Neural cell (in vitro differentiated cells): ENCODE measurements around the gene CABP7. TPM values are rescaled to one million over a fixed set of nuclear protein-coding genes. Genes with fewer than 3 reads are reported as not detected.

Source experiments
- H2AFZ ChIP-seq: fragments of 200-600, 300-800 bp; sonication (generic), shearing (Covaris generic); 2 replicates; pipeline ENCODE4 v1.6.0; 2014; ENCODE audit warnings: low read depth, mild to moderate bottlenecking, antibody characterized with exemption, low read length, moderate library complexity
- H3F3A ChIP-seq: fragments of 200-600 bp; shearing (Covaris generic); 2 replicates; pipeline ENCODE4 v1.6.1; 2016; ENCODE audit warnings: mild to moderate bottlenecking, moderate library complexity, mixed read lengths, antibody characterized with exemption, low read length; ENCODE audit not compliant: insufficient read depth, poor library complexity, severe bottlenecking
- H3K27ac ChIP-seq: fragments of 200-600, 300-800 bp; sonication (generic), shearing (Covaris generic); 2 replicates; pipeline ENCODE4 v1.5.1; 2014; ENCODE audit warnings: mild to moderate bottlenecking, low read length, moderate library complexity
- H3K27me3 ChIP-seq: fragments of 300-800, 200-600 bp; sonication (generic), shearing (Covaris generic); 2 replicates; pipeline ENCODE4 v1.6.0; 2014; ENCODE audit warnings: mild to moderate bottlenecking, low read depth, low read length, moderate library complexity; ENCODE audit not compliant: insufficient read depth
- H3K36me3 ChIP-seq: fragments of 300-800, 200-600 bp; sonication (generic), shearing (Covaris generic); 2 replicates; pipeline ENCODE4 v1.5.1; 2014; ENCODE audit warnings: mild to moderate bottlenecking, antibody characterized with exemption, low read length, moderate library complexity; ENCODE audit not compliant: insufficient read depth
- H3K4me2 ChIP-seq: fragments of 300-800, 200-600 bp; sonication (generic), shearing (Covaris generic); 2 replicates; pipeline ENCODE4 v1.6.0; 2014; ENCODE audit warnings: mild to moderate bottlenecking, low read length
- H3K4me3 ChIP-seq: fragments of 300-800, 200-600 bp; sonication (generic), shearing (Covaris generic); 2 replicates; pipeline ENCODE4 v1.5.1; 2014; ENCODE audit warnings: mild to moderate bottlenecking, low read length, moderate library complexity
- H3K79me2 ChIP-seq: fragments of 200-600 bp; shearing (Covaris generic); replicated peaks from 2 replicates; pipeline ENCODE4 v1.6.0; 2014; ENCODE audit warnings: mild to moderate bottlenecking, low read length, moderate library complexity; ENCODE audit not compliant: insufficient read depth
- H3K9ac ChIP-seq: fragments of 300-800, 200-600 bp; sonication (generic), shearing (Covaris generic); 2 replicates; pipeline ENCODE4 v1.6.1; 2016; ENCODE audit warnings: mild to moderate bottlenecking, low read length, mixed read lengths
- H3K9me2 ChIP-seq: fragments of 200-600 bp; shearing (Covaris generic); 2 replicates; pipeline ENCODE4 v1.6.1; 2016; ENCODE audit warnings: mild to moderate bottlenecking, low read length, mixed read lengths; ENCODE audit not compliant: insufficient read depth
- H3K9me3 ChIP-seq: fragments of 200-600, 300-800 bp; sonication (generic), shearing (Covaris generic); 2 replicates; pipeline ENCODE4 v1.6.1; 2016; ENCODE audit warnings: mild to moderate bottlenecking, mixed run types, low read length, moderate library complexity, mixed read lengths
- H4K20me1 ChIP-seq: fragments of 200-600 bp; shearing (Covaris generic); 2 replicates; pipeline ENCODE4 v1.6.1; 2016; ENCODE audit warnings: mild to moderate bottlenecking, mixed run types; ENCODE audit not compliant: insufficient read depth
- EP300 ChIP-seq: fragments of 450-650 bp; conservative IDR thresholded peaks from 2 replicates; pipeline ENCODE4 v1.6.1; 2014; ENCODE audit warnings: antibody characterized with exemption, mild to moderate bottlenecking, moderate library complexity; ENCODE audit not compliant: poor library complexity, severe bottlenecking
- EZH2 ChIP-seq: fragments of 200-600, 300-800 bp; shearing (Covaris generic), sonication (generic); IDR thresholded peaks from 2 replicates; pipeline ENCODE4 v1.6.1; 2014; ENCODE audit warnings: antibody characterized with exemption, low read length, borderline replicate concordance, mild to moderate bottlenecking; ENCODE audit not compliant: insufficient read depth, poor library complexity, severe bottlenecking
- MXI1 ChIP-seq: fragments of 450-650 bp; conservative IDR thresholded peaks from 2 replicates; pipeline ENCODE4 v1.6.1; 2014; ENCODE audit warnings: antibody characterized with exemption, mild to moderate bottlenecking; ENCODE audit not compliant: poor library complexity, severe bottlenecking
- POLR2AphosphoS5 ChIP-seq: IDR thresholded peaks from 2 replicates; pipeline ENCODE4 v1.6.1; 2012
- RAD21 ChIP-seq: fragments of 450-650 bp; conservative IDR thresholded peaks from 2 replicates; pipeline ENCODE4 v1.6.1; 2014; ENCODE audit warnings: antibody characterized with exemption, mild to moderate bottlenecking, moderate library complexity
- SMC3 ChIP-seq: fragments of 450-650 bp; conservative IDR thresholded peaks from 2 replicates; pipeline ENCODE4 v1.6.1; 2014; ENCODE audit warnings: antibody characterized with exemption, mild to moderate bottlenecking, moderate library complexity; ENCODE audit not compliant: poor library complexity
- TAF1 ChIP-seq: IDR thresholded peaks from 2 replicates; pipeline ENCODE4 v1.6.1; 2012; ENCODE audit warnings: low read depth
- polyA plus RNA-seq: library from polyadenylated mRNA; depleted of rRNA; stranded (reverse); fragments of >200 nt; gene quantifications from 2 replicates; pipeline ENCODE4 v1.2.3, GENCODE V29; 2014
- TF ChIP-seq, protein P1 (sequence below): fragments of 450-650 bp; IDR thresholded peaks from 2 replicates; pipeline ENCODE4 v1.5.1; 2014; ENCODE audit warnings: antibody characterized with exemption, mild to moderate bottlenecking, moderate library complexity; ENCODE audit not compliant: poor library complexity, severe bottlenecking
- TF ChIP-seq, protein P2 (sequence below): IDR thresholded peaks from 2 replicates; pipeline ENCODE4 v1.6.1; 2012; ENCODE audit warnings: borderline replicate concordance

CABP7 gene
- polyA plus RNA-seq, 1 donor from 2014 or later, result 0.67 TPM

DNA sequence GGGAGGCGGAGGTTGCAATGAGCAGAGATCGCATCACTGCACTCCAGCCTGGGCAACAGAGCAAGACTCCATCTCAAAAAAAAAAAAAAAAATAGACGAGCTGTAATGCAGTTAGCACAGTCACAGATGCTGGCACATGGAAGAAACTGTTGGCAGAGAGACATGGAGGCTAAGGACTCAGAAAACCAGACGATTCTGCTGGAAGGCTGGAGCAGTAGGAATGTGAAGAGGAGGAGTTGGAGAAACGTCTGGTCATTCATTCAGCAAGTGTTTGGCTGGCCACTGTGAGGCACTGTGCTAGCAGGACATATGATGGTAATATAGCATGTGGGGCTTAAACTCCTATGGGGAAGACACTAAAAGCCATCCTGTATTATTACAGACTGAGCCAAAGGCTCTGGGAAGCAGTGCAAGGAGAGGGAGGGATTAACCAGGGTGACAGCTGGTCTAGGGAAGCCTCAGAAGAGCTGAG lies 52.4 kb downstream of the CABP7 start:
- Histone ChIP-seq H3K36me3 (no peaks in the 10 kb centered on the region), H3K9ac (no peak overlapping the region), H3K4me3 (no peak overlapping the region), H3K9me3 (no peaks in the 10 kb centered on the region), H3K9me2 (no peaks in the 10 kb centered on the region), H3K27me3 (no peaks in the 10 kb centered on the region), H2AFZ (no peak overlapping the region), H4K20me1 (no peaks in the 10 kb centered on the region), H3K4me2 (no peak overlapping the region), H3K27ac (no peak overlapping the region), H3K79me2 (peaks cover 12% of the 10 kb centered on the region), H3F3A (no peaks in the 10 kb centered on the region)
- TF ChIP-seq SMC3 (no peak), EZH2 (no peak), TAF1 (no peak)

DNA sequence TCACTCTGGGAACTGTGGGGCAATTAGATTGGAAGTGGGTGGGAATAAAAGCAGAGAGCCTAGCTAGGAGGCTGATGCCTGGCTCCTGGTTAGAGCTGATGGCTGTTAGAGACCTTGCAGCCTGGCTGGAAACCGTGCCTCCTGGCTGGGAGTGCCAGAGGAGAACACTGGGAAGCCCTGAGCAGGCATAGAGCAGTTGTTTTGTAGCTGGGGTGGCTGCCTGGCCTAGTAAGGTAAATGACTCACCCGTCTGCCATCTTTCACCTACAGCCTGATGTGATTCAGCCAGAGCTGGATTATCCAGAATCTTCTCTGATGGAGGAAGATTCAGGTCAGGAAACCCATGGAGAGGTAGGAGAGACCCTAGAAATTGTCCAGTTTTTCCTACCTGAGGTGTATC lies 53.4 kb downstream of the CABP7 start:
- no peaks in the 10 kb centered on the region for H3K9me3 ChIP-seq
- no peak overlapping the region for H2AFZ ChIP-seq
- no peak overlapping the region for H3K9ac ChIP-seq

DNA sequence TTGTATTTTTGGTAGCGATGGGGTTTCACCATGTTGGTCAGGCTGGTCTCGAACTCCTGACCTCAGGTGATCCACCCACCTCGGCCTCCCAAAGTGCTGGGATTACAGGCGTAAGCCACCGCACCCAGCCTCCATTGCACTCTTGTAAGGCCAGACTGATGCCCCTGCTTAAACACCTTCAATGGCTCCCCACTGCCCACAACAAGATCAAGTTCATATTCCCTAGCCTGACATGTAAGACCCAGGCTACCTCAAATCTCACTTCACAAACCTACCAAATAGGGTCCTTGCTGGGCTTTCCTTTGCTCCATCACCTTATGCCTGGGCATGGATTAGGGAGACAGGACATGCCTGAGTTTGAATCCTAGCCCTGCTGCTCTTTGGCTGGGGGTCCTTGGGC lies 60.4 kb downstream of the CABP7 start:
- Histone ChIP-seq H3K9me2 (no peaks in the 10 kb centered on the region), H3K27me3 (no peaks in the 10 kb centered on the region), H3K9ac (no peak overlapping the region), H3K27ac (no peak overlapping the region), H3K36me3 (no peaks in the 10 kb centered on the region), H3K4me3 (no peak overlapping the region), H3F3A (no peaks in the 10 kb centered on the region), H3K79me2 (no peaks in the 10 kb centered on the region), H2AFZ (no peak overlapping the region), H4K20me1 (no peaks in the 10 kb centered on the region), H3K4me2 (no peak overlapping the region), H3K9me3 (no peaks in the 10 kb centered on the region)
- TF ChIP-seq SMC3 (no peak), TAF1 (no peak), POLR2AphosphoS5 (no peak), MXI1 (no peak), EP300 (no peak), RAD21 (no peak), EZH2 (no peak)
- TF ChIP-seq, protein P1, sequence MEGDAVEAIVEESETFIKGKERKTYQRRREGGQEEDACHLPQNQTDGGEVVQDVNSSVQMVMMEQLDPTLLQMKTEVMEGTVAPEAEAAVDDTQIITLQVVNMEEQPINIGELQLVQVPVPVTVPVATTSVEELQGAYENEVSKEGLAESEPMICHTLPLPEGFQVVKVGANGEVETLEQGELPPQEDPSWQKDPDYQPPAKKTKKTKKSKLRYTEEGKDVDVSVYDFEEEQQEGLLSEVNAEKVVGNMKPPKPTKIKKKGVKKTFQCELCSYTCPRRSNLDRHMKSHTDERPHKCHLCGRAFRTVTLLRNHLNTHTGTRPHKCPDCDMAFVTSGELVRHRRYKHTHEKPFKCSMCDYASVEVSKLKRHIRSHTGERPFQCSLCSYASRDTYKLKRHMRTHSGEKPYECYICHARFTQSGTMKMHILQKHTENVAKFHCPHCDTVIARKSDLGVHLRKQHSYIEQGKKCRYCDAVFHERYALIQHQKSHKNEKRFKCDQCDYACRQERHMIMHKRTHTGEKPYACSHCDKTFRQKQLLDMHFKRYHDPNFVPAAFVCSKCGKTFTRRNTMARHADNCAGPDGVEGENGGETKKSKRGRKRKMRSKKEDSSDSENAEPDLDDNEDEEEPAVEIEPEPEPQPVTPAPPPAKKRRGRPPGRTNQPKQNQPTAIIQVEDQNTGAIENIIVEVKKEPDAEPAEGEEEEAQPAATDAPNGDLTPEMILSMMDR, result no peak
- TF ChIP-seq, protein P2, sequence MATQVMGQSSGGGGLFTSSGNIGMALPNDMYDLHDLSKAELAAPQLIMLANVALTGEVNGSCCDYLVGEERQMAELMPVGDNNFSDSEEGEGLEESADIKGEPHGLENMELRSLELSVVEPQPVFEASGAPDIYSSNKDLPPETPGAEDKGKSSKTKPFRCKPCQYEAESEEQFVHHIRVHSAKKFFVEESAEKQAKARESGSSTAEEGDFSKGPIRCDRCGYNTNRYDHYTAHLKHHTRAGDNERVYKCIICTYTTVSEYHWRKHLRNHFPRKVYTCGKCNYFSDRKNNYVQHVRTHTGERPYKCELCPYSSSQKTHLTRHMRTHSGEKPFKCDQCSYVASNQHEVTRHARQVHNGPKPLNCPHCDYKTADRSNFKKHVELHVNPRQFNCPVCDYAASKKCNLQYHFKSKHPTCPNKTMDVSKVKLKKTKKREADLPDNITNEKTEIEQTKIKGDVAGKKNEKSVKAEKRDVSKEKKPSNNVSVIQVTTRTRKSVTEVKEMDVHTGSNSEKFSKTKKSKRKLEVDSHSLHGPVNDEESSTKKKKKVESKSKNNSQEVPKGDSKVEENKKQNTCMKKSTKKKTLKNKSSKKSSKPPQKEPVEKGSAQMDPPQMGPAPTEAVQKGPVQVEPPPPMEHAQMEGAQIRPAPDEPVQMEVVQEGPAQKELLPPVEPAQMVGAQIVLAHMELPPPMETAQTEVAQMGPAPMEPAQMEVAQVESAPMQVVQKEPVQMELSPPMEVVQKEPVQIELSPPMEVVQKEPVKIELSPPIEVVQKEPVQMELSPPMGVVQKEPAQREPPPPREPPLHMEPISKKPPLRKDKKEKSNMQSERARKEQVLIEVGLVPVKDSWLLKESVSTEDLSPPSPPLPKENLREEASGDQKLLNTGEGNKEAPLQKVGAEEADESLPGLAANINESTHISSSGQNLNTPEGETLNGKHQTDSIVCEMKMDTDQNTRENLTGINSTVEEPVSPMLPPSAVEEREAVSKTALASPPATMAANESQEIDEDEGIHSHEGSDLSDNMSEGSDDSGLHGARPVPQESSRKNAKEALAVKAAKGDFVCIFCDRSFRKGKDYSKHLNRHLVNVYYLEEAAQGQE, result no peak

More for the DNA sequence above, 53.4 kb downstream of the CABP7 start:
- Histone ChIP-seq H3K4me2 (no peak overlapping the region), H3F3A (no peaks in the 10 kb centered on the region), H3K36me3 (no peaks in the 10 kb centered on the region), H3K27me3 (no peaks in the 10 kb centered on the region), H3K4me3 (no peak overlapping the region), H3K27ac (no peak overlapping the region), H3K9me2 (no peaks in the 10 kb centered on the region), H3K79me2 (peaks cover 2% of the 10 kb centered on the region), H4K20me1 (no peaks in the 10 kb centered on the region)
- TF ChIP-seq, protein P2, result no peak
- TF ChIP-seq EZH2 (no peak), SMC3 (no peak), POLR2AphosphoS5 (no peak), EP300 (no peak), TAF1 (no peak), MXI1 (no peak)
